A673 (cell line): ENCODE results near the gene ARSB. TPM values are rescaled to one million over a fixed set of nuclear protein-coding genes. Genes with fewer than 3 reads are reported as not detected.

ENCODE experiments used
- BruUV-seq: library from RNA; stranded (reverse); fragments of 400-500 nt; replicated peaks from 2 replicates; lab custom pipeline; 2021; lab: Mats Ljungman, UMichigan
- CTCF ChIA-PET: fragments of 300-600 bp; sonication (Branson Sonifier 250); formaldehyde crosslinking; loops from one replicate; lab custom pipeline; 2022; ENCODE audit warnings: antibody characterized with exemption; lab: Charles Lee
- POLR2A ChIA-PET: fragments of 300-600 bp; sonication (Branson Sonifier 250); formaldehyde crosslinking; loops from one replicate; lab custom pipeline; 2022; ENCODE audit warnings: antibody characterized with exemption; ENCODE audit not compliant: low non-redundant PET; lab: Charles Lee
- DNase-seq: peaks from one replicate; pipeline ENCODE4 v3.0.0-alpha.2; 2015; ENCODE audit warnings: low spot score
- H3K27ac ChIP-seq: fragments of 200-600 bp; sonication (generic); 2 replicates; pipeline ENCODE4 v1.5.1; 2016; ENCODE audit warnings: mixed run types, low read depth, mild to moderate bottlenecking, mixed read lengths, antibody characterized with exemption, low read length; ENCODE audit not compliant: poor library complexity, severe bottlenecking
- H3K27me3 ChIP-seq: fragments of 200-600 bp; sonication (generic); replicated peaks from 2 replicates; pipeline ENCODE4 v1.6.1; 2017; ENCODE audit warnings: mixed run types, low read depth, mild to moderate bottlenecking, mixed read lengths, antibody characterized with exemption, low read length; ENCODE audit not compliant: insufficient read depth, poor library complexity
- H3K36me3 ChIP-seq: fragments of 200-600 bp; sonication (generic); 2 replicates; pipeline ENCODE4 v1.6.1; 2016; ENCODE audit warnings: mixed run types, mild to moderate bottlenecking, mixed read lengths, antibody characterized with exemption, low read length; ENCODE audit not compliant: insufficient read depth, poor library complexity, severe bottlenecking
- H3K4me1 ChIP-seq: fragments of 200-600 bp; sonication (generic); 2 replicates; pipeline ENCODE4 v1.6.1; 2017; ENCODE audit warnings: mixed run types, mild to moderate bottlenecking, mixed read lengths, antibody characterized with exemption, low read length; ENCODE audit not compliant: insufficient read depth, poor library complexity, severe bottlenecking
- H3K4me3 ChIP-seq: fragments of 200-600 bp; sonication (generic); 2 replicates; pipeline ENCODE4 v1.5.1; 2016; ENCODE audit warnings: low read depth, mixed run types, mild to moderate bottlenecking, mixed read lengths, low read length; ENCODE audit not compliant: poor library complexity, severe bottlenecking
- H3K9me3 ChIP-seq: fragments of 200-600 bp; sonication (generic); 2 replicates; pipeline ENCODE4 v1.6.1; 2016; ENCODE audit warnings: mixed run types, low read depth, mild to moderate bottlenecking, mixed read lengths, antibody characterized with exemption, low read length; ENCODE audit not compliant: poor library complexity, severe bottlenecking
- EZH2 ChIP-seq: fragments of 200-600 bp; sonication (generic); IDR thresholded peaks from 2 replicates; pipeline ENCODE4 v1.6.1; 2017; ENCODE audit warnings: borderline replicate concordance, low read depth, mild to moderate bottlenecking, mixed read lengths, antibody characterized with exemption, low read length; ENCODE audit not compliant: poor library complexity, severe bottlenecking
- intact Hi-C: fragments of 100-400 bp; cut with micrococcal nuclease; formaldehyde crosslinking; loops from one replicate; pipeline ENCODE4 v1.10.0; 2022; ENCODE audit not compliant: unreplicated experiment
- total RNA-seq: library from RNA; stranded (reverse); gene quantifications from 2 replicates; pipeline ENCODE4 v1.2.3, GENCODE V29; 2021
- TF ChIP-seq, protein P1 (sequence below): fragments of 300-800, 200-600 bp; sonication (generic); conservative IDR thresholded peaks from 2 replicates; pipeline ENCODE4 v1.5.1; 2017; ENCODE audit warnings: low read depth, mild to moderate bottlenecking, antibody characterized with exemption, low read length, moderate library complexity, mixed read lengths

Gene ARSB
- total RNA-seq, 1 experiment from 2014 or later: 16.8 TPM

DNA sequence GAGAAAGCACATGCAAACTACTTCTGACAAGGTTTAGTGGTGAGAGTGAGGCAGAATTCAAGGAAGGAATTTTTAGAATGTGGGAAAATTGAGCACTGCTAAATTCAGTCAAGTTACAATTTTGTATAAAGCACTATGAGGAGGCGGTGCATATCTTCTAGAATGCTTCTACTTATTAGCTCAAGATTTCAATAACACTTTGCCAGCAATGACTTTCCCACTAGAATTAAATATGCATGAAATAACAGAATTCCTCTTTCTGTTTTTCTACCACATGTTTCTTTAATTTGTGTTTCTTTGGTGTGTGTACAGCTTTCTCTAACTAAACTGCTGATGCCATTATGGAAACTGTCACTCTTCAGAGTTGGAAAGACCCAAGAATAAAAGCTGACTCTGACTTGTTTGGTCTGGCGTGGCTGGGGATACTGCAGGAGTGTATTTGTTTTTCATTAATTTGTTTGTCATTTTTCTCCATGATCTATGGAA lies 163.5 kb downstream of the ARSB start:
- no peak overlapping the region for H3K27ac ChIP-seq
- H3K9me3 ChIP-seq: no peaks in the 10 kb centered on the region
- no peaks in the 10 kb centered on the region for H3K4me1 ChIP-seq
- intact Hi-C loops: no loop called here
- H3K36me3 ChIP-seq: no peaks in the 10 kb centered on the region
- CTCF ChIA-PET: no interaction called here
- no peak overlapping the region for H3K4me3 ChIP-seq
- POLR2A ChIA-PET: no interaction called here
- TF ChIP-seq, protein P1, sequence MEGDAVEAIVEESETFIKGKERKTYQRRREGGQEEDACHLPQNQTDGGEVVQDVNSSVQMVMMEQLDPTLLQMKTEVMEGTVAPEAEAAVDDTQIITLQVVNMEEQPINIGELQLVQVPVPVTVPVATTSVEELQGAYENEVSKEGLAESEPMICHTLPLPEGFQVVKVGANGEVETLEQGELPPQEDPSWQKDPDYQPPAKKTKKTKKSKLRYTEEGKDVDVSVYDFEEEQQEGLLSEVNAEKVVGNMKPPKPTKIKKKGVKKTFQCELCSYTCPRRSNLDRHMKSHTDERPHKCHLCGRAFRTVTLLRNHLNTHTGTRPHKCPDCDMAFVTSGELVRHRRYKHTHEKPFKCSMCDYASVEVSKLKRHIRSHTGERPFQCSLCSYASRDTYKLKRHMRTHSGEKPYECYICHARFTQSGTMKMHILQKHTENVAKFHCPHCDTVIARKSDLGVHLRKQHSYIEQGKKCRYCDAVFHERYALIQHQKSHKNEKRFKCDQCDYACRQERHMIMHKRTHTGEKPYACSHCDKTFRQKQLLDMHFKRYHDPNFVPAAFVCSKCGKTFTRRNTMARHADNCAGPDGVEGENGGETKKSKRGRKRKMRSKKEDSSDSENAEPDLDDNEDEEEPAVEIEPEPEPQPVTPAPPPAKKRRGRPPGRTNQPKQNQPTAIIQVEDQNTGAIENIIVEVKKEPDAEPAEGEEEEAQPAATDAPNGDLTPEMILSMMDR: no peak
- TF ChIP-seq EZH2: no peak
- DNase-seq: no peak
- H3K27me3 ChIP-seq: no peaks in the 10 kb centered on the region
- BruUV-seq: no TSS peak

DNA sequence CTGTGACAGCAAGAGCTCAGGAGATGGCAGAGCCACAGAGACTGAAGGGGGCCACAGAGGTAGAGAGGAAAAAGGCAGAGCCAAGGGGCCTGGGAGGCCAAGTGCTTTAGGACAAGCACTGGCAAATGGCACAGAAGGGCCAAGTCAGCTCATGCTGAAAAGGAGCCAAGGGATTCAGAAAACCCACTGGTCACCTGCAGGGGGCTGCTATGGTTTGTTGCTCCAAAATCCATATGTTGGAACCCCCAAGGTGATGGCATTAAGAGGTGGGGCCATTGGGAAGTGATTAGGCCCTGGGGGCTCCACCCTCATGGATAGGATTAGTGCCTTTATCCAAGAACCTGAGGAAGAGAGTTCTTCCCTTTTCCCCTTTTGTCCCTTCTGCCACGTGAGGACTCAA lies 165.4 kb downstream of the ARSB start:
- Histone ChIP-seq H3K4me3 (no peak overlapping the region), H3K9me3 (no peaks in the 10 kb centered on the region), H3K27me3 (no peaks in the 10 kb centered on the region), H3K4me1 (no peaks in the 10 kb centered on the region), H3K27ac (no peak overlapping the region), H3K36me3 (no peaks in the 10 kb centered on the region)
- intact Hi-C loops: no loop called here
- POLR2A ChIA-PET: no interaction called here
- no peak for TF ChIP-seq EZH2
- TF ChIP-seq, protein P1: no peak
- no TSS peak for BruUV-seq
- CTCF ChIA-PET: no interaction called here
- no peak for DNase-seq

DNA sequence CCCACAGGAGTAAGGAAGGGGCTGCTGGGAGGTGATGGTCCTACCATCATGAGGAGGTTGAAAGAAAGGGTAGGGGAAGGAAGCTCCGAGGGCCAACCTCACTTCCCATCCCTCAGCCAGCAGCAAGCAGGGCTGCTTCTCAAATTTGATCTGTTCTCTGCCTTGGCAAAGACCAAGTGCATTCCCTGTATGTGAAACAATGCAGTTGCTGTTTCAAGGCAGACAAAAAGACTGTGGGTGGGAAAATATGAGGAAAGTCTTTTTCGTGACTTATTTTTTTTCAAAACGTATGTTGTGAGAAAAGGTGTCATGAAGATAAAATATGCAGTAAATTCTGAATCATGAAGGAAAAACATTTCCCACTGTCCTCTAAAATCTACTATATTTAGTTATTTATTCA lies 165.9 kb downstream of the ARSB start:
- intact Hi-C loops: no loop called here
- Histone ChIP-seq H3K36me3 (no peaks in the 10 kb centered on the region), H3K9me3 (no peaks in the 10 kb centered on the region), H3K4me3 (no peak overlapping the region), H3K4me1 (no peaks in the 10 kb centered on the region), H3K27me3 (no peaks in the 10 kb centered on the region), H3K27ac (no peak overlapping the region)
- no peak for TF ChIP-seq EZH2
- TF ChIP-seq, protein P1: no peak
- no TSS peak for BruUV-seq
- no peak for DNase-seq
- POLR2A ChIA-PET: no interaction called here
- CTCF ChIA-PET: no interaction called here
